HG03521 (cell line): ENCODE data around the gene NR1H2.
A peak's percentile ranks its signal among the peaks of the same experiment; 100 is the strongest.
"Not testable (repeated sequence)": the region's sequence is repeated elsewhere in the genome, so short reads cannot be mapped to it uniquely, and the experiment has no call there.

Experiments
- ATAC-seq: cut with Tn5 transposase; IDR thresholded peaks from one replicate; pipeline ENCODE4 v1.9.1; 2021; ENCODE audit warnings: mild to moderate bottlenecking, moderate library complexity; ENCODE audit not compliant: unreplicated experiment

Gene NR1H2

DNA sequence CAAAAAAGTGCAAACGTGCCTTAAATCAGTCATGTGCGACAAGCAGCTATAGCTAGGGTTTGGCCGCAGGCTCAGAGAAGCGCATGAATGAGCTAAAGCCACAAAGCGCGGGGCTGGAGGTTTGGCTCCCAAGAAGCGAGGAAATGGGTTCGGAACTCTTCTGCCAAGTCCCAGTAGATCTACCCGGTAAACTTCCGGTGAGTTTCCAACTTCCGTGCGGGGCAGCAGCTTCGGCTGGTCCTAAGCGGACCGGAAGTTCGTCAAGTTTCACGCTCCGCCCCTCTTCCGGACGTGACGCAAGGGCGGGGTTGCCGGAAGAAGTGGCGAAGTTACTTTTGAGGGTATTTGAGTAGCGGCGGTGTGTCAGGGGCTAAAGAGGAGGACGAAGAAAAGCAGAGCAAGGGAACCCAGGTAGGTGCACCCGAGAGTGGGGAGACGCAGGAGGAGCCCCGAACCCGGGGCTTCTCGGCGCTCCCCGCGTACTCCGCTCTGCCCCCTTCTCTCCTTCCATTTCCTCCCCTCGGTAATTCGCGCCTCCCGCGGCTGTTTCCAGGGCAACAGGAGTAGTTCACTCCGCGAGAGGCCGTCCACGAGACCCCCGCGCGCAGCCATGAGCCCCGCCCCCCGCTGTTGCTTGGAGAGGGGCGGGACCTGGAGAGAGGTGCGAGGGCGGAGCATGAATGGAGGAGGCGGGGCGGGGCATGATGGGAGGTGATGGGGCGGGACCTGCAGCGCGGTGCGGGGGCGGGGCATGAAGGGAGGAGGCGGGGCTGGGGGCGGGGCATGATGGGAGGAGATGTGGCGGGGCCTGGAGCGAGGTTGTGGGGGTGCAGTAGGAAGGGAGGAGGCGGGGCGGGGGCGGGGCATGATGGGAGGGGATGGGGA is at the start of gene NR1H2:
NR1H2 (plus strand) TSS at position 292 of the 885 bp plus-strand sequence. CDS start 1,149 bp downstream, outside the sequence.
- peak; percentile 84 for ATAC-seq

DNA sequence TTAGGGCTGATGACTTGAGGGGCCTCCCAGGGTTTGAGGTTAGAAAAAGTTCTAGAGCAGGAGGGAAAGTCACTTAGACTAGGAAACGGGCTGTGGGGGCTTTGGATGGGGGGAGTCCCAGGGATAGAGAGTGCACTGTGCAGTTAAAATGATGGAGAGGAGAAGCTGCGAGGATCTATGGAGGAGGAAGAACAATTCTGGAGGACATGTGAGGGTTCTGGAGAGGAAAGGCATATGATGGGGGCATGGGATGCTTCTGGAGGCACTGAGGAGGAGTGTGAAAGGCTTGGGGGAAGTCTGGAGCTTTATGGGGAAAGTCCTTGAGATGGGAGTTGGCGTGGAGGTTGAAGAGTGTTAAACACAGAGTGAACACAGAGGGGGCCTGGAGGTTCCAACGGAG is 49.2 kb upstream of the NR1H2 start:
- no peak for ATAC-seq

GRCh38 chr19:50327461-50328223 is 48.6 kb upstream of the NR1H2 start:
- ATAC-seq = no peak

DNA sequence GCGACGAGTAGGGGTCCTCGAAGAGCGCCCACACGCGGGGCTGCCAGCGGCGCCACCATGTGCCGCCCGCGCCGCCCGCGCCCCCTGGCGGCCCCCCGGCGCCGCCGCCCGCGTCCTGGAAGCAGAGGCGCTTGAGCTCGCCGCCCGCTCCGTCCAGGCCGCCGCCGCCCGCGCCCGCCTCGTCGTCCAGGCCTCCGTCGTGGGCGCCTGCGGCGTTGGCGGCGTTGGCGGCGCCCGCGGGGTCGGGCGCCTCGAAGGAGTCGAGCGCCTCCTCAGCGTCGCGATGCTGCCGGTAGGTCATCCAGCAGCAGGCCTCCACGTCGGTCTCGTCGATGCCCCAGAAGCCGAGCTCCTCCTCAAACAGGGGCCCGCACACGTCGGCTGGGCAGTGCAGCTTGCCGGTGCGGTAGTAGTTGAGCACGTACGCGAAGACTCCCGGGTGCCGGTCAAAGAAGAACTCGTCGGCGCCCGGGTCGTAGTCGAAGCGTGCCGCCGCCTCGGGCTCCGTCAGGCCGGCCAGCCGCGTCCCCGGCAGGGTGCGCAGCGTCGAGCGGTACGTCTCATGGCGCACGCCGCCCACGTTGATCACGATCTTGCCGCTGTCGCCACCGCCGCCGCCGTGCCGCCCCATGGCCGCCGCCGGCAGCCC is 47.9 kb upstream of the NR1H2 start:
- ATAC-seq = no peak

DNA sequence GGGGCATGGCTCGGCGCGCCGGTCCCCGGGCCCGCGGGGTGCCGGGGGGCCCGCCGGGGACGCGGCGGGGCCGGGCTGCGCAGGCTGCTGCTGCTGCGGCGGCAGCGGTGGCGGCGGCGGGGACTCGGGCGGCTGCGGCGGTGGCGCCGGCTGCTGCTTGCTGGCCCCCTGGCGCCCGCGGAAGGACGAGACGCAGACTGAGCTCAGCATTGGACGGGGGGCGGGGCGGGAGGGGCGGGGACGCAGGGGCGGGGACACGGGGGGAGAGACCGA is 47.4 kb upstream of the NR1H2 start:
- peak; percentile 16 for ATAC-seq

DNA sequence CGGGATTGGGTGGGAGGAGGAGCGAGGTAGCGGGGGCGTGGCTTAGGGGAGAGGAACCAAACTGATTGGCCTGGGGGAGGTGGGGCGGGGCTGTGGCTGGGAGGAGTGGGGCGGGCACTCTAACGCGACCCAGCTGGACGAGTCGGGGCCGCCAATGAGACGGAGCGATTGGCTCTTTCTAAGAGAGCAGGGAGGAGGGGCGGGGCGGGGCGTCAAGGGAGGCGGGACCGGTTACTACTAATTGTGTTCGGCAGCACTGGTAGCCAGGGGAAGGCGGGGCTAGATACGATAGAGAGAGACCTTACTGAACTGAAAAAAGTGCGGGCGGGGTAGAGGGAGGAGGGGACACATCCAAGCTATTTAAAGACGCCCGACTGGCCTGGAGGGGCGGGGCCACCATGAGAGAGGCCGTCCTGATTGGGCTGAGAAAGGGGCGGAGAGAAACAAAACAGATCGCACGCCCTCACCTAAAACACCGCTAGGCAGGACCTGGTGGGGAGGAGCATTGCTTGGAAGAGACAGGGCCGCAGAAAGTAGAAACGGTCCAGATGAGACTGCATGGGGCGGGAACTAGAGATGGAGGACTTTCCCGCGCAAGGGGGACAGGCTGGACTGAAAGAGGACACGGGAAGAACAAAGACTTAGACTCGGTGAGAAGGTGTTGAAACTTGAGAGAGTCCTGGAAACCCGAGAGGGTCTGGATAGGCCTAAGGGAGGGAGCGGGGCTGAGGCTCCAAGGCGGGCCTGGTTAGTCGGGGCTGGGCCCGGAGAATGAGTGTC is 46.9 kb upstream of the NR1H2 start, which contains the start of gene KCNC3:
KCNC3 (minus strand) TSS at position 232 of the 780 bp plus-strand sequence. CDS start 295 bp downstream, outside the sequence.
- peak; percentile 43 for ATAC-seq

GRCh38 chr19:50329926-50330294 is 46.3 kb upstream of the NR1H2 start:
- ATAC-seq = not testable (repeated sequence)

DNA sequence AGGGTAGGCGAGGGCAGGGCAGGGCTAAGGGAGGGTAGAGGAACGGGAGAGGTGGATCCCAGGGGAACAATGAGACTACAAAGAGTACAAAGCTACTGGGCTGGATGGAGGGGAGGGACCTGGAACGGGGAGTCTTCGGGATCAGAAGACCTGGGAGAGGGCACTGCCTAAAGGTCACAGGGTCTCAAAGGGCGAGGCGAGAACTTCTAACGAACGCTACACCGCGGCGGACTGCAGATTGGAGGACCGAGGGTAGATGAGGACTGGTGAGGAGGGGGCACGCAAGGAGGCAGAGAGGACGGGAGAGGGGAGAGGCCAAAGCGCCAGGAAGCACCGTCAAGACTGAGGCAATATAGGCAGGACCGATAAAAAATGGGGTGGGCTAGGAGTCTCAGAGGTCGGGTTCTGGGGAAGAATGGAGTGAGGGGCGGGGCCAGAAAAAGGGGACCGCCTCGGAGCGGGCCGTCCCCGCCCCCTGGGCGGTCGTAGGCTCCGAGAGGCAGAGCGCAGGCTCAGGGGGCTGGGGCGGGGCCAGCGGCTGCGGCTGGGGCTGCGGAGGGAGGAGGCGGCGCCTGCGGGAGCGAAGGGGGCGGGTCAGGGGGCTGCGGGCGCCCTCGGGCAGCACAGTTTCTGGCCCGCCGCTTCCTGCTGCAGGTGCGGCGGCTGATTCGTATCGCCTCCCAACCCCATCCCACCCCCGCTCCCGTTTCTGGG is 45.7 kb upstream of the NR1H2 start:
- ATAC-seq = peak; percentile 29

GRCh38 chr19:50331221-50331993 is 44.9 kb upstream of the NR1H2 start:
- ATAC-seq = no peak

- ATAC-seq = no peak
Observed at GRCh38 chr19:50331994-50332243, 44.3 kb upstream of the NR1H2 start.

- ATAC-seq = no peak
Observed at GRCh38 chr19:50332244-50333038, 43.8 kb upstream of the NR1H2 start.

DNA sequence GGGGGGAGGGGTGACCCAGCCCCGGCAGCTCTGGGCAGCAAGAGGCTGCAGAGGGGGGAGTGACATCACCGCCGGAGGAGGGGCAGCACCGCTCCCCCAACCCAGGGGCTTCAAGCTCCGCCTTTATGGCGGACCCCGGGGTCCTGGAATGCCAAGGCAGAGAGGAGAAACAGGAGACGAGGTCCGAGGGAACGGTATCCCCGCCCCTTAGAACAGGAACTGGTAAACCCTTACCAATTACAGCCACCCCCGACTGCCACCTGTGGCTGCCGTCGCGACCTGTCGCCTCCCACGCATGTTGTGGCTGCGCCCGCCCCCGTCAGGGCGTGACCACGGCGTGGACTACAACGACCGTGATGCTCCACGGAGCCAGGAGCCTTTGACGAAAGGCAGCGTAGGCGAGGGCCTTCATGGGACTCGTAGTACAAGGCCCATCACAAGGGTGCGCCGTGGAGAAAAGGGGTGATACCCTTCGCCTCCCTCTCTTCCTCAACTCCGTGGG is 43.0 kb upstream of the NR1H2 start:
- ATAC-seq = peak; percentile 38

DNA sequence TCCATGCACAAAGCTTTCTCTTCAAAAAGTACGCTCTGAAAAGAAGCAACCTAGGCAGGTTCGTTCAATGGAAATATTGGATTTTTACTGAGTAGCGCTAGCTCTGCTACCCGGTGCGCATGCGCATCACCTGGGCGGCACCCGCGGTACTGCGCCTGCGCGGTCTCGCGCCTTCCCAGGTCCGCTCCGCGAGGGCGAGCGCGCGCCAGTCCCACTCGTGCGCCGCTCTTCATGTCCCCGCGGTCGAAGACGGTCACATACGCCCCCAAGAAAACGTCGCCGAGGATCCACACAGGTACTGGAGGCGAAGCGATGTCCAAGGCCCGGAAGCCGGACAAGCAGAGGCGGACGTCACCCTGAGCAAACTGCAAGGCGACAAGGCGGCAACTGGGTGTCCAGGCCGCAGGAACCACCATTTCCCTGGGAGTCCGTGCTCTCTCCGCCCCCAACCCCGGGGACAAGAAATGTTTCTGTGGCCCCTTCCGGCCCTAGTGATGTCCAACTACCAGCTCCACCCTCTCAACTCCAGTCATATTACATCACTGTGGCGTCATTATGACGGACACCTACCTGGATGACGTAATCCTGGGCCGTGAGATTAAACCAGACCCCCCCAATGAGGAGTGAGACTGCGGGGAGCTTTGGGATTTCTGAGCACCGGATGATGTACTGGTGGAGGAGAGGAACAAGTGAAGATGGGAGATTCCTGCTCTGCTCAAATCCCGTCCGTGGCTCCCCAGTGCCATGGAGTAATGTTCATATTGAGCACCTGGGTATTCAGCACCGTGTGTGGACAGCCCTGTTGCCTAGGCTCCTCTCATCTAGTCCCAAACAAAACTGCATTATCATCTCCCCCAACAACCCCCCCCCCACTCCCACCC is 42.3 kb upstream of the NR1H2 start:
- peak; percentile 18 for ATAC-seq

DNA sequence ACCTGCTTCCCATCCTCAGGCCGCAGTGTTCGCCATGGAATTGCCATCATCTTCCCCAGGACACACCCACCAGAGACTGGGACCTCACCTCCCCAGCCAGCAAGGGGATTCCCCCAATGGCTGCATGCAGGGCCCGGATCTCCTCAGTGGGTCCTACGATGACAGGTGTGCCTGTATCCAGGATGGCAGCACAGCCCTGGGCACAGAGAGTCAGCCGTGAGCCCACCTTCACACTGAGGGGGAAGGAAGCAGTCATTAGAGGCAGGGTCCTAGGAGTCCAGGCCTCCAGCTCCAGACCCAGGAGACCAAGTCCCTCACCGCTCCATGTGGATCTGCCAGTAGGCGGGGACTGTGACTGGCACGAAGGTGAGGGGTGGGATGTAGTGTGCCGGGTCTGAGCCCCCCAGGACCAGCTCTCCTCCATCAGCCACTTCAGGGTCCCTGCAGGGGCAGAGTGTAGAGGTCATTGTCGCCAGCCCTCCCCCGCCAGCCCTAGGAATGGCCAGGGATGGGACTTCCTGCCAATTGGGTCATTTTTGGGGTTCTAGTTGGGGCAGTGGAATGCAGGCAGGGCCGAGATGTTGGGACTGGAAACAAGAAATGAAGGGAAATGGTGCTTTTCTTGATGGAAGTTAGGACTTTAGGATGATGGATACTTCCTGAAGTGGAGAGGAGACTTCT is 41.4 kb upstream of the NR1H2 start:
- no peak for ATAC-seq

DNA sequence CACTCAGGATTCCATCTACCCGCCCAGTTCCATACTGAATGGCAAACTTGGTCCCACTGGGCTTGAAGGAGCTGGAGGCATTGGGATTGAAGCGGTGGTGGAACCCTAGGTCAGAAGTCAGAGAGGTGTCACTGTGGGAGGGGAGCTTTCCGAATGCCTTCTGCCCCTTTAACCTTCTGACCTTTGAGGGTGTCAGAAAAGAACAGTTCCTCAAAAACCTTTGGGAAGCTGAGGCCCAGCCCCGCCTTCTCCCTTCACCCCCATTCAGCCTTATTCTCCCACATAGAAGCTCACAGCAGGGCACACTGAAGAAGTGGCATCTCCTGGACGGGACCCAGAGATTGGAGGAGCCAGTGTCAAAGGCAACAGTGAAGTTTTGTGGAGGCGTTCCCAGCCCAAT is 39.2 kb upstream of the NR1H2 start:
- not testable (repeated sequence) for ATAC-seq

DNA sequence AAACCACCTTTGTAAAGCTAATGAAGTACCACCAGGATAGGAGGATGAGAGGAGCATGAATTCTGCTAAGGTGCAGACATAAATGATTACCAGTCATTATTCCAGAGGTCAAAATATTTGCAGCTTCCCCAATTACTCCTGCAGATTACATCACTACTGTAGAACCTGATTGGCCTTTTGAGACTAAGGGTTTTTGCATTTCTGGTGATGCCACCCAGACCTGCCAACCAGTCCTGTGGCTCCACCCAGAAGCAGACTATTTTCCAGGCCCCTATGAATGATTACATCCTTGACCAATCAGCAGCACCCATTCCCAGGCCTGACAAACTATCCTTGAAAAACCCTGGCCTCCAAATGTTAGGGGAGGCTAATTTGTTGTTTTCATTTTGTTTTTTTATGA is 35.9 kb upstream of the NR1H2 start:
- ATAC-seq = no peak

DNA sequence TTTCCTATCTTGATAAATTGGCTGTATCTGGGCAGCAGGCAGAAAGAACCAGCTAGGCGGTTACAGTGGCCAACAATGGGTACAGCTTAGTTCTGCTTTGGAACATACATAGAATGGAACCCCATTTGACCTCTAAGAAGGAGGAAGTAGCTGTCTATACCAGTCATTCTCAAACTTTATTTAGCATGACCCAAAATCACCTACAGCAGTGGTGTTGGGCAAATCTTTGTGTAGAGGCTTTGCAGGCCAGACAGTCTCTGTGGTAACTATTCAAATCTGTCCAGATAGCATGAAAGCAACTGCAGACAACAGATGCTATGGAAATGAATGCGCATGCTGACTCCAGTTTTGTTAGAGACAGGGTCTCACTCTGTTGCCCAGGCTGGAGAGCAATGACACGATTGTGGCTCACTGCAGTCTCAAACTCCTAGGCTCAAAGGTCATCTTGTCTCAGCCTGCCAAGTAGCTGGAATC is 35.1 kb upstream of the NR1H2 start:
- no peak for ATAC-seq
